NCI-H1105 treated with DMSO at 0.1 percent for 48 hours (cell line): Measurements from ENCODE around the gene EP300.
"Not testable (repeated sequence)": the region's sequence is repeated elsewhere in the genome, so short reads cannot be mapped to it uniquely, and the experiment has no call there.

Source experiments
- DNase-seq: peaks from one replicate; lab custom pipeline; 2025; lab: John Stamatoyannopoulos, UW

The EP300 gene

DNA sequence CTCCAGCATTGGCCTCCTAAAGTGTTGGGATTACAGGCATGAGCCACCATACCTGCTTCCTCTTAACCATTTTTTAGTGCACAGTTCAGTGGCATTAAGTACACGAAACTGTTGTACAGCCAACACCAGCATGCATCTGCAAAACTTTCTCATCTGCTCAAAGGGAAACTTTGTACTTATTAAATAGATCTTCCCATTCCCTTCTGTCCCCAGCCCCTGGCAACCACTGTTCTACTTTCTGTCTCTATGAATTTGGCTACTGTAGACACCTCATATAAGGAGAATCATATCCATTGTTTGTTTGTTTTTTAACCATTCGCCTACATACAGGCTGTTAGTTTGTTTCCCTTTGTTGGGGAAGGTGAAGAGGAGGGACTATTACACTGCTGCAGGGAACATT is 6.5 kb upstream of the EP300 start:
- no peak for DNase-seq

DNA sequence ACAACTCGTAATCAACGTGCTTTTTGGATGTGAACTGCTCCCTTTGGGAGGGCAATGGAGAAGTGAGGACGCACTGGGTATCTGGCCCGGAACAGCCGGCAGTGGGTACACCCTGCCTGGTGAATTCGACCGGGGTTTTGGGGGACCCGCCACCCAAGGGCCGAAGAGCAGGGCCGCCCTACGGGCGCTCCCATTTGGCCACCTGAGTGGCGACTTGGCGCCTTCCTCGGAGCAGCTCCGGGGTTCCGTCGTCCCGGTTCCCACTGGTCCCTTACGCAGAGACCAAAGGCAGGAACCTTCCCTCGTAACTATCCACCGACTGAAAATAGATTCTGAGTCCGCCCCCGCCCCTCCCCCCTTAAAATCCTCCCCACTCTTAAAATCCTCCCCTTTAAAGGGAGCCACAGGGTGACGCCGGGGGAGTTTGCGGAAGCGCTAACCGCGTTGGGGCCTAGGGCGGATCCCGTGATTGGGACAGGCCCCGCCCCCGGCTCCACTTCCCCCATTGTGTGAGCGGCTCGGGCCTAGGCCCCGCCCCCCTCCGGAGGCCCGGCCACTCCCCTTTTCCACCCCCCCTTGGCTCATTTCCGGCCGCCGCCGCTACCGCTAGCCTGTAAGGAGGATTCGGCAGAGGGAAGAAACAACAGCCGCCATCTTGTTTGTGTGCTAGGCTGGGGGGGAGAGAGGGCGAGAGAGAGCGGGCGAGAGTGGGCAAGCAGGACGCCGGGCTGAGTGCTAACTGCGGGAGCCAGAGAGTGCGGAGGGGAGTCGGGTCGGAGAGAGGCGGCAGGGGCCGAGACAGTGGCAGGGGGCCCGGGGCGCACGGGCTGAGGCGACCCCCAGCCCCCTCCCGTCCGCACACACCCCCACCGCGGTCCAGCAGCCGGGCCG is 1.0 kb upstream of the EP300 start:
- peak; percentile 96 for DNase-seq

DNA sequence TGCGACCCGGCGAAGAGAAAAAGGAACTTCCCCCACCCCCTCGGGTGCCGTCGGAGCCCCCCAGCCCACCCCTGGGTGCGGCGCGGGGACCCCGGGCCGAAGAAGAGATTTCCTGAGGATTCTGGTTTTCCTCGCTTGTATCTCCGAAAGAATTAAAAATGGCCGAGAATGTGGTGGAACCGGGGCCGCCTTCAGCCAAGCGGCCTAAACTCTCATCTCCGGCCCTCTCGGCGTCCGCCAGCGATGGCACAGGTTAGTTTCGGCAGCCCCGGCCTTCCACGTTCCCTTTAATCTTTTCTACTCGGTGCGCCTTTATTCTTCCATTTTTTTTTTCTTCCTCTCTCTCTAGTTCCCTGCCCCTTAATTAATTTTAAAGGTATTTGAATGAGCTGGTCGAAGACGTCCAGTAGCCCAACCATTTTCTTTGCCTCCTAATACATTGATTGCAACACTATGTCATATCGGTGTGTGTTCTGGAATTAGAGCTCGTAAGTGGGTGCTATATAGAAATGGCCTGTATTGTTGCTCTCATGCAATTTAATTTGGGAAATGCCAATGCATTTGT is 537 bp downstream of the EP300 start:
- DNase-seq = peak; percentile 3

DNA sequence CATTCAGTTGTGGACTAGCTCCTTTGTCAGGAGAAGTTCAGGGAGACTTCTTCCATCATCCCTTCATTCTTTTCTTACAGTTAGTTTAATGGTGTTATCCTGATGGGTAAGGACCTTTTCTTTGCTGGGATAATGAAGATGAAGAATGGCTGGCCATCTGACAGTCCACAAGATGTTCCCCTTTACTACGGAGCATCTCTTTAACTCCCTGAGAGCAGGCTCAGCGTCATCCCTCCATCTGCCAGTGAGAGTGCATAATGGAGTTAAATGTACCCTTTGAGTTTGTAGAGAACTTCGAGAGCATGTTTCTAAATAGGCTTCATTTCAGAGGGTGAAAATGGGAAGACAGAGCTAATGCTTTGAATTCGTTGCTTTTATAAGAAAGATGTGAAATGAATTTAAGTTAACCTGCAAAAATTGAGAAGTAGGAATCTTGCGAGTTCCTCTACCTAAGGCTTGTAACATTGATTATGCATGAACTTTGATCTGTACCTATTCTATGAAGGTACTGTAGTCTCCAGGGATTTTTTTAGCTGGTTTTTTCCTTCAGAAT is 1.7 kb downstream of the EP300 start:
- DNase-seq = peak; percentile 12

DNA sequence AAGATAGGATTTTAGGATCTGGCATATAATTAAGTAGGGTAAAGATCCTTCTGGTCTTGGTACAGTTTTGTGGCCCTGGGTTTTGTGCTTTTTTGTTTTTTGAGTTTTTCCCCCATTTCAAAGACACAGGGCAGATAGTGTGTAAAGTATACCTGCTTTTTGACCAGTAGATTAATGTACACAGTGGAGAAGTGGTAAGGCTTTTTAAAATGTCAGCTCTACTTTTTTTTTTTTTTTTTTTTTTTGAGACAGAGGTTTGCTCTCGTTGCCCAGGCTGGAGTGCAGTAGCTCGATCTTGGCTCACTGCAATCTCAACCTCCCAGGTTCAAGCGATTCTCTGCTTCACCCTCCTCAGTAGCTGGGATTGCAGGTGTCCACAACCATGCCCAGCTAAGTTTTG is 4.0 kb downstream of the EP300 start:
- no peak for DNase-seq

DNA sequence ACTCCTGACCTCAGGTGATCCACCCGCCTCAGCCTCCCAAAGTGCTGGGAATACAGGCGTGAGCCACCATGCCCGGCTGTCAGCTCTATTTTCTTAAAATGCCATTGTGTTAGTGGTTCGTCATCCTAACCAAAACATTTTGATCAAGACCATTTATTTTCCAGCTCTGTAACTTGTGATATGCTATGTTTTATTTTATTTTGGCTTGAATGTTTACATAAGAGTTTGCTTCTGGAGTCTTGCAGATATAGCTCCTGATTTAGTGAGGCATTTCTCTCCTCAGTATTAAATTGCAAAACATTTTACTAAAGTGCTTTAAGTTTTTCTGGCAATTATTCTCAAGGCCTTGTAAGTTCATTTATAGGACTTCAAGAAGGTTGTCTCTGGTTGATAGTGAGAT is 4.4 kb downstream of the EP300 start:
- no peak for DNase-seq

DNA sequence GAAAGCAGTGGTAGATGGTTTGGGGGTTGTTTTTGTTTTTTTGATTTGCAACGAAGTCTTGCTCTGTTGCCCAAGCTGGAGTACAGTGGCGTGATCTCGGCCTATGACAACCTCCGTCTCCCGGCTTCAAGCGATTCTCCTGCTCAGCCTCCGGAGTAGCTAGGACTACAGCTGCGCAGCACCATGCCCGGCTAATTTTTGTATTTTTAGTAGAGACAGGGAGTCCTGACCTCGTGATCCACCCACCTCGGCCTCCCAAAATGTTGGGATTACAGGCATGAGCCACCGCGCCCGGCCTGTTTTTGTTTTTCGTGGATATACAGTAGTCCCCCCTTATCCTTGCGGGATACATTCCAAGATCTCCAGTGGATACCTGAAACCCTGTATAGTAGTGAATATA is 6.6 kb downstream of the EP300 start:
- no peak for DNase-seq

DNA sequence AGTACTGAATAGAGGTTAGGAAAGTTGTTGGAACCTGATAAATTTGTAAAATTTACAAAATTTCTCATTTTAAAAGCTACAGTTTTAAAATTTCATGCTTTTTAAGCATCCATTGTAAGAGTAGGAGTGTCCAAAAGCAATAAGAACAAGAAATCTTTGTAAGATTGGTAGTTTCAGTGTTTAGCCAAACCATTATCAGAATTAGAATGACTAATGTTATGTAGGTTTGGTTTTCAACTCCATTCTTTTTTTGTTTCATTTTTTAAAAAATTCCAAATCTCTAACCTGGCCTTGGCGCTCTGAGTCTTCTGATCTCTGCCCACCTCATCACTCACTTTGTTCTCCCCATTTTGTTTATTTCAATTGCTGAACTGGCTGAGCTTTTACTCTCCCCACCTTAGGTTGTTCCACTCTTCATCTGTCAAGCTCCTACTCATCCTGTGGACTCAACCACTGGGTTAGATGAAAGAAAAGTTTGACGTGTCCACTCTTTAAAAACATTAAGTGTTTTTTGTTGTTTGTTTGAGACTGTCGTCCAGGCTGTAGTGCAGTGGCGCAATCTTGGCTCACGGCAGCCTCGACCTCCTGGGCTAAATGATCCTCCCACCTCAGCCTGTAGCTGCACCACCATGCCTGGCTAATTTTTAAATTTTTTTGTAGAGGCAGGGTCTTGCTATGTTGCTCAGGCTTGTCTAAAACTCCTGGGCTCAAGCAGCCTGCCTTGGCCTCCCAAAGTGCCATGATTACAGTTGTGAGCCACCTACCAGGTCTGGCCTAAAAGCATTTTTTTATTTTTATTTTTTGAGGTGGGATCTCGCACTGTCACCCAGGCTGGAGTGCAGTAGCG is 14.0 kb downstream of the EP300 start:
- DNase-seq = no peak

DNA sequence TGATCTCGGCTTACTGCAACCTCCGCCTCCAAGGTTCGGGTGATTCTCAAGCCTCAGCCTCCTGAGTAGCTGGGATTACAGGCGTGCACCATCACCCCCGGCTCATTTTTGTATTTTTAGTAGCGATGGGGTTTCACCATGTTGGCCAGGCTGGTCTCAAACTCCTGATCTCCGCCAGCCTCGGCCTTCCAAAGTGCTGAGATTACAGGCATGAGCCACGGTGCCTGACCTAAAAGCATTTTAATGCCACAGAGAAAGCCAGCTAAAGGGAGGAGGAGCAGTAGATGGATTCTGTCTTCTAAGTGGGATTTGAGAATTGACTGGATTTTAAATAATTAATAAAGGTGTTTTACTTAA is 14.6 kb downstream of the EP300 start:
- not testable (repeated sequence) for DNase-seq

DNA sequence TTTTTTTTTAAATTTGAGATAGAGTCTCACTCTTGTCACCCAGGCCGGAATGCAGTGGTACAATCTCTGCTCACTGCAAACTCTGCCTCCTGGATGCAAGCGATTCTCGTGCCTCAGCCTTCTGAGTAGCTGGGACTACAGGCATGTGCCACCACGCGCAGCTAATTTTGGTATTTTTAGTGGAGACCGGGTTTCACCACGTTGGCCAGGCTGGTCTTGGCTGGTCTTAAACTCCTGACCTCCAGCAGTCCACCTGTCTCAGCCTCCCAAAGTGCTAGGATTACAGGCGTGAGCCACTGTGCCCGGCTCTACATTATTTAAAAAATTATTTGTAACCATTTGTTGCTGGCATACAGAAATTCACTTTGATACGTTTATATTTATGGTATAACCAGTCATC is 18.6 kb downstream of the EP300 start:
- no peak for DNase-seq

DNA sequence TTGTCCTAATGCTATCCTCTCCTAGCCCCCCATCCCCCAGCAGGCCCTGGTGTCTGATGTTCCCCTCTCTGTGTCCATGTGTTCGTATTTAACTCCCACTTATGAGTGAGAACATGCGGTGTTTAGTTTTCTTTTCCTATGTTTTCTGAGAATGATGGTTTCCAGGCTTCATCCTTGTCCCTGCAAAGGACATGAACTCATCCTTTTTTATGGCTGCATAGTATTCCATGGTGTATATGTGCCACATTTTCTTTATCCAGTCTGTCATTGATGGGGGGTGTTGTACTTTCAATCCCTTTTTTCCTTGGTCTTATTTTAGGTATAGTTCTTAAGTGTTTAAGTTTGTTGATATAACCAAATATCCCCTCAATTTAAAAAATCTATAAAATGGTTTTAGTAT is 23.9 kb downstream of the EP300 start:
- DNase-seq = no peak

DNA sequence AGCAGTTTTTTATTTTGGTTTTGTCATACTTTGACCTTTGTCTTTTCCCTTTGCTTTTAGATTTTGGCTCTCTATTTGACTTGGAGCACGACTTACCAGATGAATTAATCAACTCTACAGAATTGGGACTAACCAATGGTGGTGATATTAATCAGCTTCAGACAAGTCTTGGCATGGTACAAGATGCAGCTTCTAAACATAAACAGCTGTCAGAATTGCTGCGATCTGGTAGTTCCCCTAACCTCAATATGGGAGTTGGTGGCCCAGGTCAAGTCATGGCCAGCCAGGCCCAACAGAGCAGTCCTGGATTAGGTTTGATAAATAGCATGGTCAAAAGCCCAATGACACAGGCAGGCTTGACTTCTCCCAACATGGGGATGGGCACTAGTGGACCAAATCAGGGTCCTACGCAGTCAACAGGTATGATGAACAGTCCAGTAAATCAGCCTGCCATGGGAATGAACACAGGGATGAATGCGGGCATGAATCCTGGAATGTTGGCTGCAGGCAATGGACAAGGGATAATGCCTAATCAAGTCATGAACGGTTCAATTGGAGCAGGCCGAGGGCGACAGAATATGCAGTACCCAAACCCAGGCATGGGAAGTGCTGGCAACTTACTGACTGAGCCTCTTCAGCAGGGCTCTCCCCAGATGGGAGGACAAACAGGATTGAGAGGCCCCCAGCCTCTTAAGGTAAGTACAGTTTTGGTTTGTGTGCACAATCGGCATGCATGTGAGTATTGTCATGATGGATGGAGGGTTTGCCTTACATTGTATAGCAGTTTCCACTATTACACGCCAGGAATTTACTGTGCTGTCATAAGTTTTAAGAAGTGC is 25.0 kb downstream of the EP300 start:
- no peak for DNase-seq

DNA sequence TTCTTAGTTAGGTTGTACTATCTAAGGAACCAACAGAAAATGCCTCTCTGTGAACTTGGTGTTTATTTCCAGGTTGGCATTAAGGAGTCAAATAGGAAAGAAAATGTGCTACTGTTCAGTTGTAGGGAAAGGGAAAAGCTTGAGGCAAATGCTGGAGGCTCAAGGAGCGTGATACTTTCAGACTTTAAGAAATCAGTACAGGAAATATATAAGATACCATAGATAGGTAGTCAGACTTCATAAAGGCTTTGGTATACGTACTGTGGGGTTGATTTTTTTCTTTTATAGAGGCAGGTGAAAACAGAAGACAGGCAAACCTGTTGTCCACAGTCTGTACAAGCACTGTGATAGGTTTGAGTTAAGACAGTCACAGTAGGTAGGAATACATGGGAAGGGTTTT is 30.8 kb downstream of the EP300 start:
- no peak for DNase-seq

DNA sequence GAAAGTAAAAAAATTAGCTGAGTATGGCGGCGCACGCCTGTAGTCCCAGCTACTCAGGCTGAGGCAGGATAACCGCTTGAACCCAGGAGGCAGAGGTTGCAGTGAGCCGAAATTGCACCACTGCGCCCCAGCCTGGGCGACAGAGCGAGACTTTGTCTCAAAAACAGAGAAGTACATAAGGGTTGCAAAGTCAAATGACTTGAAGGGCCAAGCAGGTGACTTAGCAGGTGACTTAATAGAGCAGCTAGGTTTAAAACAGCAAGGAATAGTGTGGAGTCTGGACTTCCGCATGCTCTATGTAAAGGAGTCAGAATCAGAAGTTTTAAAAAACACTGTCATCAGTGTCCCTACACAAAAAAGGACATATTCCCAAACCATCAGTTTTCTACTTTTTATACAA is 31.7 kb downstream of the EP300 start:
- DNase-seq = no peak

DNA sequence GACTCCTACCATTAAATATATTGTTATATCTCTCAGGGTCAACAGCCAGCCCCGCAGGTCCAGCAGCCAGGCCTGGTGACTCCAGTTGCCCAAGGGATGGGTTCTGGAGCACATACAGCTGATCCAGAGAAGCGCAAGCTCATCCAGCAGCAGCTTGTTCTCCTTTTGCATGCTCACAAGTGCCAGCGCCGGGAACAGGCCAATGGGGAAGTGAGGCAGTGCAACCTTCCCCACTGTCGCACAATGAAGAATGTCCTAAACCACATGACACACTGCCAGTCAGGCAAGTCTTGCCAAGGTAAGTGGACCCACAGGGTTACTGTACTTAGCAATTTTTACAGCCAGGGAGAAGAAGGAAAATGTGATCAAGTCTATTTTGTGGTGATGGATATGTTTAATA is 35.1 kb downstream of the EP300 start:
- no peak for DNase-seq

DNA sequence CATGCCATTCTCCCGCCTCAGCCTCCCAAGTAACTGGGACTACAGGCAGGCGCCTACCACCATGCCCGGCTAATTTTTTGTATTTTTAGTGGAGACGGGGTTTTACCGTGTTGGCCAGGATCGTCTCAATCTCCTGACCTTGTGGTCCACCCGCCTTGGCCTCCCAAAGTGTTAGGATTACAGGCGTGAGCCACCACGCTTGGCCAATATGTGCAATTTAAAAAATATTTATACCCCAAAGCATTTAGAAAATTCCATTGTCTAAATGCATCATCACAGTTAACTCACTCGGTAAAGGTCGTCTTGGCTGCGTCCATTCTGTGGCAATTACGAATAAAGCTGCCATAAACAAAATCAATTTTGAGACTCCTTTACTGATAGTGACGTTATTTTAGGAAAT is 36.2 kb downstream of the EP300 start:
- DNase-seq = no peak

DNA sequence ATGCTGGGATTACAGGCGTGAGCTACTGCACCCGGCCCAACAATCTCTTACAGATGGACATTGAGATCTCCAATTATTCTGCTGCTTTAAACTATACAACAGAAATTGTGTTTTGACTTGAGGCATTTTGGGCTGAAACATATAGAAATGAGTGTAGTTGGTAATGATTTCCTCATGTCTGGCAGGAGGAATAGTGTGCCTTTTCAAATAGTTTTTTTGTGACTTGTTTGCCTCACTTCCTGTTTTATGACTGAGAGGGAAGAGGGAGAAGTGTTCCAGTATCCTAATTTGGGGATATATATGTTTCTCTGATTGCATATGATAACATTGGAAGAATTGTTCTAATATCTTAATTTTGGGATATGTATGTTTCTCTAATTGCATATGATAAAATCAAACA is 40.2 kb downstream of the EP300 start:
- no peak for DNase-seq

DNA sequence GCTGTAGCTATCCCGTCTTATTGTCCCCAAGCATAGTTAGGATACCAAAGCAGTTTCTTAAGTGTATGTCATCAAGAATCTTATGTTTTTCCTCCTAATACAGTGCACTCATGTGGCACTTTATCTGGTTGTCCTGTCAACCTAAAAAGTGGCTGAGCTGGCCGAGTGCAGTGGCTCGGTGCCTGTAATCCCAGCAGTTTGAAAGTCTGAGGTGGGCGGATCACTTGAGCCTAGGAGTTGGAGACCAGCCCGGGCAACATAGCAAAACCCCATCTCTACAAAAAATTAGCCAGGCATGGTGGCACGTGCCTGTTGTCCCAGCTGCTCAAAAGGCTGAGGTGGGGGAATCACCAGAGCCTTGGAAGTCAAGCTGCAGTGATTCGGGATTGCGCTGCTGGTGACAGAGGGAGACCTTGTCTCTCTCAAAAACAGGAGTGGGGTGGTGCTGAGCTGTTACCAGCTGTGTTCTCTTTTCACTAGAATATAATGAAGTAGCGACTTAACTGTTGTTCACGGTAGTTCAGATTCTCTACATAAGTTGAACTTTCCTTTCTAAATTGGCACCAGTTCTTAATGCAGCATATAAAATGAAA is 48.1 kb downstream of the EP300 start:
- no peak for DNase-seq

DNA sequence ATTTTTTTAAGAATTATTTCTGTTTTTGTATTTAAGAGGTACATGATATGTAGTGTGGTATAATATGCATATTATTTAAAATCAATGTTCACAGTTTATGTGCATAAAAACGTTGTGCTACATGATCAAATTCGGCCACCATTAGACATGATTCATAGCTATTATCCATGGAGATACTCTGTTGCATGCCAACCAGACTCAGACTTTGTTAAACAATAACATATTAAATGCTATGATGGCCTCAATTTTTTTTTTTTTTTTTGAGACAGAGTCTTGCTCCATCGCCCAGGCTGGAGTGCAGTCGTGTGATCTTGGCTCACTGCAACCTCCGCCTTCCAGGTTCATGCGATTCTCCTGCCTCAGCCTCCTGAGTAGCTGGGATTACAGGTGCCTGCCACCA is 53.5 kb downstream of the EP300 start:
- DNase-seq = not testable (repeated sequence)

DNA sequence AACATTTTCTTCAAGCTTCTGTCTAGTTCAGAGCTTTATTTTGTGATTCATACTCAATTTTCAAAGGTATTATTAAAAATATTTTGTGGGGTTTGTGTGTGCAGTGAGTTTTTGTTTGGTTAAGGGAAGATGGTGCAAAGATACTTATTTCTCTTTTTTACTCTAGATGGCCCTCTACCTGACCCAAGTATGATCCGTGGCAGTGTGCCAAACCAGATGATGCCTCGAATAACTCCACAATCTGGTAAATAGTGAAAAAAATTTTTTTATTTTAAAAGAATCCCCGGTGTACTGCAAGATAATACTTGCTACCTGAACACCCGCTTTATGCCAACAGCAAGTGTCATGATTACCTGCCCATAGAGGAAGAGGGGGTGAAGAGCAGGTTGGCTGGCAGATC is 54.2 kb downstream of the EP300 start:
- no peak for DNase-seq

DNA sequence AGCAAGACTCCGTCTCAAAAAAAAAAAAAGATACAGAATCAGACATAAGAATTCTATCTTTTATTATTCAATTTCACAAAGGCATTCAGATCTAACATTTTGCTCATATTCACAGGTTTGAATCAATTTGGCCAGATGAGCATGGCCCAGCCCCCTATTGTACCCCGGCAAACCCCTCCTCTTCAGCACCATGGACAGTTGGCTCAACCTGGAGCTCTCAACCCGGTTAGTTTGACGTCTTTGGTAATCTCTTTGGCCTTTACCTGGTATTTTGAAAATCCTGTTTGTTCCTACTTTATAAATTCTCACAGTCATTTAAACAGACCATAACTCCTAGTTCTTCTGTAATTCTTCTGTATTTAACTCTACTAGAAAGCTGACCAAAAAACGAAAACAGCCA is 55.3 kb downstream of the EP300 start:
- DNase-seq = no peak
